Aorta (tissue), 5 donors: ENCODE measurements around the gene SACS. TPM values are rescaled to one million over a fixed set of nuclear protein-coding genes. Genes with fewer than 3 reads are reported as not detected.

ENCODE experiments used
- ATAC-seq: fragments of 200-7000 bp; cut with Tn5 transposase; one replicate; pipeline ENCODE4 v1.9.1; 2022; ENCODE audit warnings: moderate library complexity; ENCODE audit not compliant: low FRiP score
- DNase-seq, 2 donors: peaks; one replicate each; pipeline ENCODE4 v3.0.0-alpha.2; 2020
- H3K27ac ChIP-seq, 2 donors: one replicate each; pipeline ENCODE4 v1.5.1; 2013; ENCODE audit warnings: low read length in 2 of 2, mild to moderate bottlenecking in 2 of 2, moderate library complexity in 2 of 2, control low read depth in 1 of 2, inconsistent platforms in 1 of 2, low read depth in 1 of 2
- H3K27me3 ChIP-seq, 2 donors: one replicate each; pipeline ENCODE4 v1.6.1; 2013; ENCODE audit warnings: control low read depth in 1 of 2, low read length in 1 of 2, mild to moderate bottlenecking in 1 of 2, moderate library complexity in 1 of 2; ENCODE audit not compliant: insufficient read depth in 2 of 2, control insufficient read depth in 1 of 2
- H3K36me3 ChIP-seq, 2 donors: one replicate each; pipeline ENCODE4 v1.6.1; 2013; ENCODE audit warnings: control low read depth in 1 of 2, low read length in 1 of 2, mild to moderate bottlenecking in 1 of 2; ENCODE audit not compliant: insufficient read depth in 2 of 2, control insufficient read depth in 1 of 2
- H3K4me1 ChIP-seq, 2 donors: one replicate each; pipeline ENCODE4 v1.6.1; 2013; ENCODE audit warnings: low read length in 2 of 2, control low read depth in 1 of 2, mild to moderate bottlenecking in 1 of 2, moderate library complexity in 1 of 2; ENCODE audit not compliant: insufficient read depth in 2 of 2, control insufficient read depth in 1 of 2
- H3K4me3 ChIP-seq, 2 donors: one replicate each; pipeline ENCODE4 v1.5.1; 2013; ENCODE audit warnings: low read length in 2 of 2, control low read depth in 1 of 2, mild to moderate bottlenecking in 1 of 2
- H3K9me3 ChIP-seq: one replicate; pipeline ENCODE4 v1.6.1; 2013; ENCODE audit warnings: mild to moderate bottlenecking, low read length; ENCODE audit not compliant: control insufficient read depth
- WGBS, 2 donors: extraction: QIAGEN DNeasy Blood & Tissue Kit; methylation state at CpG; one replicate each; pipeline ENCODE4 v1.1.7; 2013; 5-methylcytosine and 5-hydroxymethylcytosine counted together
- intact Hi-C, 2 donors: fragments of 100-400 bp; cut with DNase I; formaldehyde crosslinking; loops; one replicate each; pipeline versions ENCODE4 v1.14.2 to v1.15.0; 2022
- polyA plus RNA-seq, 2 donors: library from polyadenylated mRNA; stranded (reverse); fragments of 200-250 nt; gene quantifications; one replicate each; pipeline ENCODE4 v1.2.3, GENCODE V29; 2013
- total RNA-seq, 2 donors: library from RNA; stranded (reverse); fragmentation: NEBNext Ultra II Directional; extraction: Animal tissue kit (Norgen Biotek cat#: 25700); gene quantifications; one replicate each; pipeline ENCODE4 v1.2.1, GENCODE V29; 2021
- donor health status: healthy with polysubstance abuse.
- donor health status: Bipolar disorder and iron deficiency.
- donor health status: DM: no; HTN: no; CAD: no.
- donor health status: DM: no; HTN: no; CAD: no.
- donor health status: DM: yes; HTN: yes; CAD: no.

Gene SACS
- total and polyA plus RNA-seq, 4 donors = 3.0 to 79.0 (median 26.2) TPM

DNA sequence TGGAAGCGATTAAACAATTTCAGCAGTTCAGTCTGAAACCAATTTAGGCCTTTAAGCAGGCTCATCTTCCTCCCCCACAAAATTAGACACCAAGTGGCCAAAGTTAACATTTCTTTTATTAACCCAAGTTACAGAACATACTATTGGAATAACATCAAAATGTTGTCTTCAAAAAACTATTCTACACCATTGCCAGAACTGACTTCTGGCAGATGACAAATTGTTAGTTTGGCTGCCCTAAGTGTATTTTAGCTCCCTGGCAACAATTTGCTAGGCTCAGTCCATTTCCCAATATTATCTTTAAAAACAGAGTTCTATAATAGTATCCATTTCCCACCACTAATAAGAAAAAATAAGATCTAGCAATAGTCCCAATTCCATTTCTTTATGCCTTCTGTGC lies 144.9 kb downstream of the SACS start:
- H3K27ac ChIP-seq = no peak overlapping the region
- WGBS, 2 donors = 18 to 31% methylated on average over 1 of the region's 1 CpG
- H3K27me3 ChIP-seq = no peaks in the 10 kb centered on the region
- DNase-seq = no peak
- H3K4me1 ChIP-seq = peaks cover 0 to 9% of the 10 kb centered on the region in 2 donors
- ATAC-seq = peak; percentile 66
- no peaks in the 10 kb centered on the region for H3K9me3 ChIP-seq
- H3K4me3 ChIP-seq = no peak overlapping the region
- intact Hi-C loops = no loop called here
- H3K36me3 ChIP-seq = no peaks in the 10 kb centered on the region

DNA sequence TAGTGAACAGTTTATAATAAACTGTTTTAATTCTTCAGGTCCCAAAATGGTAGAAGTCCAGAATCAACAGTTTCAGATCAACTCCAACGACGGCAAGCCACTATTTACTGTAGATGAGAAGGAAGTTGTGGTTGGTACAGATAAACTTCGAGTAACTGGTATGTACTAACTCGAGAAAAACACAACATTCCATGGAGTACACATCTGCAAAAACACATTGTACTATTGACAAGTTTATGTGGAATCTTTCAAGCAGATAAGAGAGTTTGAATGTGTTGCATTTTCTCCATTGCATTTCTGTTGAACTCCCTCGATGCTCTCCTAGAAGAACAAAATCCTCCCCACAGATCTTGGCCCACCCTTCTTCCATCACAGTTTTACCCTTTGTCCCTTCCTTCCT lies 154.2 kb downstream of the SACS start:
- no peak for ATAC-seq
- Histone ChIP-seq H3K27ac (no peak overlapping the region), H3K36me3 (no peaks in the 10 kb centered on the region), H3K4me3 (no peak overlapping the region), H3K4me1 (no peaks in the 10 kb centered on the region), H3K9me3 (no peaks in the 10 kb centered on the region), H3K27me3 (no peaks in the 10 kb centered on the region)
- 47 to 49% methylated on average over 5 of the region's 5 CpGs for WGBS, 2 donors
- no peak for DNase-seq
- intact Hi-C loops = no loop called here

Other genes starting within 250 kb of the SACS start
- gene TNFRSF19, start 136.7 kb upstream of the SACS start, total RNA-seq = 1 to 10 TPM; 1.6 to 4.3 TPM
- 1 to 10 TPM in 1 of 2 donors, under 1 TPM in 1; 0.38 to 2.1 TPM for gene TNFRSF19, start 136.7 kb upstream of the SACS start, polyA plus RNA-seq